Choroid plexus epithelial cell (primary cell): ENCODE measurements around the gene DCAF11.
A peak's percentile ranks its signal among the peaks of the same experiment; 100 is the strongest.

Experiments
- DNase-seq: peaks from one replicate; pipeline ENCODE4 v3.0.0-alpha.2; 2010; ENCODE audit warnings: low read depth
- H3K4me3 ChIP-seq: 2 replicates; pipeline ENCODE4 v1.5.1; 2011; ENCODE audit warnings: low read depth, mild to moderate bottlenecking, control low read depth, low read length, moderate library complexity
- CTCF ChIP-seq: conservative IDR thresholded peaks from 2 replicates; pipeline ENCODE4 v1.5.1; 2011; ENCODE audit warnings: low read depth, mild to moderate bottlenecking, control low read depth, inconsistent platforms, low read length, moderate library complexity

DCAF11 gene

DNA sequence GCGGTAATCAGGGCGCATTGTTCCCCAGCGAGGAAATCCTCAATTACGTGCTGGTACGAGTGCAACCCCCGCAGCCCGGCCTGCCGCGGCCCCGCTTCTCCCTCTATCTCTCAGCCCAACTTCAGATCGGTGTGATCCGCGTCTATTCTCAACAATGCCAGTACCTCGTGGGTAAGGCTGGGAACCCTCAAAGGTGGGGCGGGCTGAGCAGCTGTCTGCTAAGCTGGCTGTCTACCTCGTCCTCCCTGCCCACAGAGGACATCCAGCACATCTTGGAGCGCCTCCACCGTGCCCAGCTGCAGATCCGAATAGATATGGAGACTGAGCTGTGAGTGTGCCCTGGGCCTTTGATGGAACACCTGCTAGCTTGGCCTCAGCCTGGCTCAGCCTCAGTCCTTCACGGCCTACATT, 58.3 kb downstream of the DCAF11 start:
- peak overlapping the region; percentile 73 for H3K4me3 ChIP-seq
- no peak for TF ChIP-seq CTCF
- DNase-seq: no peak
